ENCODE results near the gene PVALEF. TPM values are rescaled to one million over a fixed set of nuclear protein-coding genes. Genes with fewer than 3 reads are reported as not detected.

The PVALEF gene
- polyA plus RNA-seq, 1 donor (not counting 4 experiments of a cell fraction or from before 2014, with no cell fraction given) = not detected

DNA sequence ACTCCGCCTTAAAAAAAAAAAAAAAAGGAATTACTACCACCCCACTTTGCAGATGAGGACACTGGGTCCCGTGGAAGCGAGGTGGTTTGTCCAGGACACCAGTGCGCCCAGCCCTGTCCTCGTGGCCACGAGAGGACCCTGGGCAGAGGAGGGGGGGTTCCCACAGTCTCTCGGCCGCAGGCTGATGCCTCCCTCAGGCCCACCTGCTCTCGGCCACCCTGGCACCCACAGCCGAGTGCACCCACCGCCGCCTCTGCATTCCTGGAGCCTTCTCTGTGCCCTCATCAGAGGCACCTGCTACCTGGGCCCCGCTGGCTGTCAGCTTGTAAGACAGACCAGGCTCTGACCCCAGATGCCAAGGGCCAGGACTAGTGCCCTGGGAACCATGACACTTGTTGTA, 28.1 kb upstream of the PVALEF start:
- no peaks in the 10 kb centered on the region for H4K20me1 ChIP-seq (ENCODE audit: control insufficient read depth, extremely low read depth, insufficient read depth, low read length)
- H3K27ac ChIP-seq (ENCODE audit: control insufficient read depth, insufficient read depth, low read length) = no peak overlapping the region
- H3K4me3 ChIP-seq (ENCODE audit: control insufficient read depth in 2 of 3, extremely low read depth in 1 of 3, insufficient read depth in 2 of 3, low read depth in 1 of 3, low read length in 3 of 3) = no peak overlapping the region
- H3K9ac ChIP-seq (ENCODE audit: control insufficient read depth, extremely low read depth, insufficient read depth, low read length) = no peak overlapping the region
- no peaks in the 10 kb centered on the region for H3K36me3 ChIP-seq (ENCODE audit: control insufficient read depth in 2 of 2, extremely low read depth in 1 of 2, insufficient read depth in 2 of 2, low read length in 2 of 2)
- H3K27me3 ChIP-seq (ENCODE audit: control insufficient read depth, extremely low read depth, insufficient read depth, low read length) = peaks cover 26% of the 10 kb centered on the region
- no peaks in the 10 kb centered on the region for H3K9me1 ChIP-seq (ENCODE audit: control insufficient read depth, extremely low read depth, insufficient read depth, low read length)
- DNase-seq (ENCODE audit: low read depth, low spot score) = no peak
- no peak overlapping the region for H3K4me2 ChIP-seq (ENCODE audit: control insufficient read depth, extremely low read depth, insufficient read depth, low read depth, low read length)
- no peaks in the 10 kb centered on the region for H3K4me1 ChIP-seq (ENCODE audit: control insufficient read depth, extremely low read depth, insufficient read depth, low read length)
- peaks cover 7% of the 10 kb centered on the region for H3K9me3 ChIP-seq (ENCODE audit: control insufficient read depth, low read depth, low read length)
- H3K79me2 ChIP-seq (ENCODE audit: control insufficient read depth, insufficient read depth, low read length) = no peaks in the 10 kb centered on the region
- no peak for TF ChIP-seq EZH2 (IDR thresholded peaks at IDR 0.05; ENCODE audit: low read length)
- TF ChIP-seq, protein P1, sequence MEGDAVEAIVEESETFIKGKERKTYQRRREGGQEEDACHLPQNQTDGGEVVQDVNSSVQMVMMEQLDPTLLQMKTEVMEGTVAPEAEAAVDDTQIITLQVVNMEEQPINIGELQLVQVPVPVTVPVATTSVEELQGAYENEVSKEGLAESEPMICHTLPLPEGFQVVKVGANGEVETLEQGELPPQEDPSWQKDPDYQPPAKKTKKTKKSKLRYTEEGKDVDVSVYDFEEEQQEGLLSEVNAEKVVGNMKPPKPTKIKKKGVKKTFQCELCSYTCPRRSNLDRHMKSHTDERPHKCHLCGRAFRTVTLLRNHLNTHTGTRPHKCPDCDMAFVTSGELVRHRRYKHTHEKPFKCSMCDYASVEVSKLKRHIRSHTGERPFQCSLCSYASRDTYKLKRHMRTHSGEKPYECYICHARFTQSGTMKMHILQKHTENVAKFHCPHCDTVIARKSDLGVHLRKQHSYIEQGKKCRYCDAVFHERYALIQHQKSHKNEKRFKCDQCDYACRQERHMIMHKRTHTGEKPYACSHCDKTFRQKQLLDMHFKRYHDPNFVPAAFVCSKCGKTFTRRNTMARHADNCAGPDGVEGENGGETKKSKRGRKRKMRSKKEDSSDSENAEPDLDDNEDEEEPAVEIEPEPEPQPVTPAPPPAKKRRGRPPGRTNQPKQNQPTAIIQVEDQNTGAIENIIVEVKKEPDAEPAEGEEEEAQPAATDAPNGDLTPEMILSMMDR (optimal IDR thresholded peaks at IDR 0.05 in 1 of 3, IDR thresholded peaks at IDR 0.05 in 1 of 3, conservative IDR thresholded peaks at IDR 0.05 in 1 of 3; ENCODE audit: extremely low read depth in 1 of 3, insufficient read depth in 2 of 3, low read length in 3 of 3) = no peak
- dilution Hi-C loops (cut with MboI; ENCODE audit: extremely low pct_ligation_motif_present, low sequenced_read_pairs) = no loop called here
- FAIRE-seq = no peak
- H2AFZ ChIP-seq (ENCODE audit: control insufficient read depth, low read length) = no peak overlapping the region

DNA sequence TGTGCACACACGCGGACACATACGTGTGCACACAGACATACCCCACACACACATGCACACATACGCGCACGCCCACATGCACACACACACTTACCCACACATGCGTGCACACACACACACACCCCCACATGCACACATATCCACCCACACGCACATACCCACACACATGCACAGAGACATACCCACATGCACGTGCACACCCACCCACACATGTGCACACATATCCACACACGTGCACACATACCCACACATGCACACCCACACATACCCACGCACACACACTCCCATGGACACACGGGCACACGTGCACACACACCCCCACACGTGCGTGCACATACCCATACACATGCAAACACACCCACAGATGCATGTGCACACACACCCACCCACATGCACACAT, 27.2 kb upstream of the PVALEF start:
- Histone ChIP-seq H3K36me3 (ENCODE audit: control insufficient read depth in 2 of 2, extremely low read depth in 1 of 2, insufficient read depth in 2 of 2, low read length in 2 of 2) (no peaks in the 10 kb centered on the region), H3K9me3 (ENCODE audit: control insufficient read depth, low read depth, low read length) (peaks cover 7% of the 10 kb centered on the region), H3K4me2 (ENCODE audit: control insufficient read depth, extremely low read depth, insufficient read depth, low read depth, low read length) (no peak overlapping the region), H2AFZ (ENCODE audit: control insufficient read depth, low read length) (no peak overlapping the region), H3K4me1 (ENCODE audit: control insufficient read depth, extremely low read depth, insufficient read depth, low read length) (no peaks in the 10 kb centered on the region), H3K27ac (ENCODE audit: control insufficient read depth, insufficient read depth, low read length) (no peak overlapping the region), H3K4me3 (ENCODE audit: control insufficient read depth in 2 of 3, extremely low read depth in 1 of 3, insufficient read depth in 2 of 3, low read depth in 1 of 3, low read length in 3 of 3) (no peak overlapping the region), H3K9ac (ENCODE audit: control insufficient read depth, extremely low read depth, insufficient read depth, low read length) (no peak overlapping the region), H3K9me1 (ENCODE audit: control insufficient read depth, extremely low read depth, insufficient read depth, low read length) (no peaks in the 10 kb centered on the region), H3K79me2 (ENCODE audit: control insufficient read depth, insufficient read depth, low read length) (no peaks in the 10 kb centered on the region), H3K27me3 (ENCODE audit: control insufficient read depth, extremely low read depth, insufficient read depth, low read length) (peaks cover 26% of the 10 kb centered on the region), H4K20me1 (ENCODE audit: control insufficient read depth, extremely low read depth, insufficient read depth, low read length) (no peaks in the 10 kb centered on the region)
- dilution Hi-C loops (cut with MboI; ENCODE audit: extremely low pct_ligation_motif_present, low sequenced_read_pairs) = no loop called here
- DNase-seq (ENCODE audit: low read depth, low spot score) (no peak), FAIRE-seq (no peak)
- TF ChIP-seq, protein P1 (optimal IDR thresholded peaks at IDR 0.05 in 1 of 3, IDR thresholded peaks at IDR 0.05 in 1 of 3, conservative IDR thresholded peaks at IDR 0.05 in 1 of 3; ENCODE audit: extremely low read depth in 1 of 3, insufficient read depth in 2 of 3, low read length in 3 of 3) = no peak
- no peak for TF ChIP-seq EZH2 (IDR thresholded peaks at IDR 0.05; ENCODE audit: low read length)

All from keratinocyte (primary cell).